Activated gamma-delta T cell (primary cell): ENCODE data around the gene AJUBA.
"Not testable (repeated sequence)": the region's sequence is repeated elsewhere in the genome, so short reads cannot be mapped to it uniquely, and the experiment has no call there.

Experiments
- DNase-seq: peaks from one replicate; lab custom pipeline; 2025; lab: John Stamatoyannopoulos, UW

Gene AJUBA

GRCh38 chr14:22981090-22981875, 1.1 kb downstream of the AJUBA start:
- DNase-seq = no peak

- DNase-seq = no peak
Measured at GRCh38 chr14:22980672-22981089, 1.7 kb downstream of the AJUBA start.

- DNase-seq = no peak
Measured at GRCh38 chr14:22979748-22980392, 2.5 kb downstream of the AJUBA start.

GRCh38 chr14:22978981-22979671, 3.2 kb downstream of the AJUBA start:
- no peak for DNase-seq

GRCh38 chr14:22978487-22978837, 3.9 kb downstream of the AJUBA start:
- DNase-seq = no peak

- DNase-seq = no peak
Measured at GRCh38 chr14:22977684-22978486, 4.5 kb downstream of the AJUBA start.

GRCh38 chr14:22977434-22977683, 5.0 kb downstream of the AJUBA start:
- no peak for DNase-seq

- no peak for DNase-seq
Measured at GRCh38 chr14:22976620-22977433, 5.5 kb downstream of the AJUBA start.

GRCh38 chr14:22974530-22975313, 7.6 kb downstream of the AJUBA start:
- no peak for DNase-seq

- no peak for DNase-seq
Measured at GRCh38 chr14:22973217-22974032, 8.9 kb downstream of the AJUBA start.

- no peak for DNase-seq
Measured at GRCh38 chr14:22972313-22972930, 9.9 kb downstream of the AJUBA start.

GRCh38 chr14:22971152-22971551, 11.2 kb downstream of the AJUBA start:
- DNase-seq = no peak

- no peak for DNase-seq
Measured at GRCh38 chr14:22966783-22967269, 15.5 kb downstream of the AJUBA start.

- DNase-seq = not testable (repeated sequence)
Measured at GRCh38 chr14:22965916-22966782, 16.2 kb downstream of the AJUBA start.

- no peak for DNase-seq
Measured at GRCh38 chr14:22962061-22962676, 20.2 kb downstream of the AJUBA start.

- no peak for DNase-seq
Measured at GRCh38 chr14:22955702-22956569, 26.4 kb downstream of the AJUBA start.

GRCh38 chr14:22952418-22952817, 29.9 kb downstream of the AJUBA start:
- no peak for DNase-seq
